ENCODE measurements around the gene ELL. TPM values are rescaled to one million over a fixed set of nuclear protein-coding genes. Genes with fewer than 3 reads are reported as not detected.

ELL gene
- total RNA-seq, 1 donor: 28.8 TPM

DNA sequence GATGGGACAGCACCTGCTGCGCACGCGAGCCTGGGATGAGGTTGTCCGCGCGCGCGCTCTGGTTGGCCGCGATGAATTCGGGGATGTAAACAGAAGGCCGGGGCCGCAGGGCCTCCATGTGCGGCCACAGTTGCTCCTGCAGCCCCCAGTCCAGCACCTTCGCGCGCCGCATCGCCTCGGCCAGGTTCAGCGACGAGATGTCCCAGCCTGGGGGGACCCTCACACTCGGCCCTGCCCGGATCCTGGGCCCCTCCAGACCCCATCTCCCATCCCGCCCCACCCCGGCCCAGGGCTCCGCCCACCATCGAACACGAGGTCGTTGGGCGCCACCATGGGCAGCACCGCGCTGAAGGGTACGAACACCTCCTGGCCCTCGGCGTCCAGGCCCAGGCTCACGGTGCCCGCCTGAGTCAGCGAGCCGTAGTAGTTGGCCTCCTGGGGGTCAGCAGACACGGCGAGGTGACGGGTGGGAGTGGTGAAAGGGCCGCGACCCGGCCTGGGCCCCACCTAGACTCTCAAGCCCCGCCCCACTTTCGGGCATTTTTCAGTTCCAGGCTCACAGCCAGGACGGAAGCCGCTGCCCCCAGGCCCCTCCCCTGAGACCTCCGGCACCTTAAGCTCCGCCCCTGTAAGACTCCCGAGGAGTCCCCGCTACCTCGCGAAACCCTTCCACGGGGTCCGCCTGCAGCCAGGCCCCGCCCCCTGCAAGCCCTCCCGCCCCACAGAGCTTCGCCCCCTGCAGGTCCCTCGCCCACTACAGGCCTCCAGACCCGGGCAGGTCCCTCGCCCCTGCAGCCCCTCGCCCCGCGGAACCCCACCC lies 85.0 kb downstream of the ELL start:
- DNase-seq (ENCODE audit: low read depth in 2 of 3, low spot score in 2 of 3): peak in 2 of 3 donors; percentile 92 to 94

DNA sequence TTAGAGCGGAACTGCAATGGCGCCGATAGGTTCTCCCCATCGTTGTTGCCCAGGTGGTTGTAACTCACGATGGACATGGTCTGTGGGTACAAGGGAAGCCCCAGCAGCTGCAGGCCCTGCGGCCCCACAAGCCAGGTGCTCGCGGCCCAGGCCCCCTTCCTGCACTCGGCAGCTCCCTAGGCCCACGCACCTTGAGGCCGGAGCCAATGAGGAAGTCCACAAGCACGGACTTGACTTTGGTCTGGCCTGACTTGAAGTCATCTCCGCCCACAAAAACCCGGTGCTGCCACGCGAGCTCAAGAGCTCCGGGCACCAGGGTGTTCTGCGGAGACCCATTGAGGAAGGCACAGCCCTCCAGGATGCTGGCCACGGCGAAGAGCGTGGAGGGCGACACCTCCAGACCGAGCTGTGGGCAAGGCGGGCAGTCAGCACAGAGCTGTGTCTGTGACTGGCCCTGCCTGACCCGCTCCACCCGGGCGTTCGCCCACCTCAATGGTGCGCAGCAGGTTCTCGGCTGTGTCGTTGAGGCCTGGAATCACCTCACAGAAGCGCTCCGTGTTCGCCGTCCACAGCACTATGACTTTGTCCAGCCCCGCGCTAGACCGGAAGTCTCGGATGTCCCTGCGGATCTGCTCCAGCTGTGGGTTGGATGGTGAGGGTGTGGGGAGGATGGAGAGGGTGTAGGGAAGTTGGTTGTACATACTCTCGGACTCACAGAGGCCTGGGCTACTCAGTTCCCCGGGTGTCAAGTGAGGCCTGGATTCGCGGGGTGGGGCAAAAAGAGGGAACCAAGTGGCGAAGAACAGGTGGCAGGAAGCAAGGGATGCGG lies 85.8 kb downstream of the ELL start:
- no peak for DNase-seq (ENCODE audit: low read depth in 2 of 3, low spot score in 2 of 3)

DNA sequence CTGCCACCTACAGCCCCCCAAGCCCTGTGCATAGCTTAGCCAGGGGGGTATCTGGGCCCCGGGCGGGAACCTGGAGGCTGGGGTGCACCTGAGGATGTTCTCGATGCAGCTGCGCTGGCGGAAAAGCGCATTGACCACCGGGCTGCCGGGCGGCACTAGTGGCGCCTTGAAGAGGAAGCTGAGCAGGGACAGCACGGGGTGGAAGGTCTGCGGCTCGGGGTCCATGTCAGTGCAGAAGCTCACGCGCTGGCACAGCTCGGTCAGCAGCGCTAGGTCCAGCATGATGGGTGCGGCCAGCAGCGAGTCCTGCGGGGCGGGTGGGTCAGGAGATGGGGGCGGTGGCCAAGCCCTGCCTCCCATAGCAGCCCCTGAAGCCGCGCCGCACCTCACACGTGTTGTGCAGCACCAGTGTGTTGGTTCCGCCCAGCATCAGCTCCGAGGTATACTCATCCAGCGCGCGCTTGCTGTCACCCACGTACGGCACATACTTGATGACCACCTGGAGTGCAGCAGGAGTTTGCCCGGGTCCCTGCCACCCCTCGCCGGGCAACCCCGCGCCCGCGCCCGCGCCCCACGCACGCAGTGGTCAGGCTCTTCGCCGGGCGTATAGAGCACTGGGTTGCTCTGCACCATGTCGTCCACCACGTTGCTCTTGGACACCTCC lies 86.6 kb downstream of the ELL start:
- DNase-seq (ENCODE audit: low read depth in 2 of 3, low spot score in 2 of 3): no peak

DNA sequence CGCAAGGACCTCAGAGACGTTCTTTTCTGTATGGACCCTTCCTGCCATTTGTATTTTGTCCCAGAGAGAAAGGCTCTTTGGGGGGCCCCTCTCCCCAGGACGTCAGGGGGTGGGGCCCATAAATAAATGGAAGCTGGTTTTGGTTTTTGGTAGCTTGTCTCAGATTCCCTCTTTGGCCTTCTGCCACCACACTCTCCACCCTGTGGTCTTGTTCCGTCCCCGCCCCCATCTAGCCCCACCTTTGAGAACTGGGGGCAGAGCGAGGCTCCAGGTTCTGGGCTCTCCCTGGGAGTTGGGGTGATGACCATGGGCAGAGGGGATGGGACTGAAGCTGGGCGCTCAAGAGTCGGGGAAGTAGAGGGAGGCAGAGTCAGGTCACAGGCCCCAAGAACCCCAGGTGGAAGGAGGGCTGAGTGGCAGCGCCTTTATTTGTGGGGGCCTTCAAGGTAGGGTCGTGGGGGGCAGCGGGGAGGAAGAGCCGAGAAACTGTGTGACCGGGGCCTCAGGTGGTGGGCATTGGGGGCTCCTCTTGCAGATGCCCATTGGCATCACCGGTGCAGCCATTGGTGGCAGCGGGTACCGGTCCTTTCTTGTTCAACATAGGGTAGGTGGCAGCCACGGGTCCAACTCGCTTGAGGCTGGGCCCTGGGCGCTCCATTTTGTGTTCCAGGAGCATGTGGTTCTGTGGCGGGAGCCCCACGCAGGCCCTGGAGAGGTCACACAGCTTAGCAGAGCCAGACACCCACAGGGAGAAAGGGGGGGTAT lies 87.3 kb downstream of the ELL start:
- no peak for DNase-seq (ENCODE audit: low read depth in 2 of 3, low spot score in 2 of 3)

DNA sequence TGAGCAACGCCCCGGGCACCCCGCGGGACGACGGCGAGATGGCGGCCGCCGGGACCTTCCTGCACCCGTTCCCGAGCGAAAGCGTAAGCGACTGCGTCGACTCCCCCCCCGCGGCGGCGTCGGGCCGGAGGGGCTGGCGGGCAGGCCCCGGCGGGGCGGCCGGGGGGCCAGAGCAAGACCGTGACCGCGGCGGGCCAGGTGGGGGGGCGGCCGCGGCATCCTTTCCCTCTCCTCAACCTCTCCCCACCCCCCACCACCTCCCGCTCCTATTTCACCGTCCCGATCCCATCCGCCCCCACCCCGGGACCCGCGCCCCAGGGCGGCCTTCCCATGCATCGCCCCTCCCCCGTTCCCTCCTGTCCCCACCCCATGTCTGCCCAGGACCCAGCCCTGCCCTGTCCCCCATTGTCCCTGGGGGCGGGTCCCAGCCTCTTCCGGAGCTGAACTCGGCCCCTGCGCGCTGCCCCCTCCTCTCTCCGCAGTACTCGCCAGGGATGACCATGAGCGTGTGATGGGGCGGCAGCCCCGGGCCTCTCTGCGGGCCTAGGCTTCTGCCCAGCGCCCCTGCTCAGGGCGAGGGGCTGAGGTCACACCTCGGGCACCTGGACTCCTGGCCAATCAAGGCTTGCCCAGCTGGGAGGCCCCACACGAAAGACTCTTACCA lies 88.0 kb downstream of the ELL start:
- no peak for DNase-seq (ENCODE audit: low read depth in 2 of 3, low spot score in 2 of 3)

DNA sequence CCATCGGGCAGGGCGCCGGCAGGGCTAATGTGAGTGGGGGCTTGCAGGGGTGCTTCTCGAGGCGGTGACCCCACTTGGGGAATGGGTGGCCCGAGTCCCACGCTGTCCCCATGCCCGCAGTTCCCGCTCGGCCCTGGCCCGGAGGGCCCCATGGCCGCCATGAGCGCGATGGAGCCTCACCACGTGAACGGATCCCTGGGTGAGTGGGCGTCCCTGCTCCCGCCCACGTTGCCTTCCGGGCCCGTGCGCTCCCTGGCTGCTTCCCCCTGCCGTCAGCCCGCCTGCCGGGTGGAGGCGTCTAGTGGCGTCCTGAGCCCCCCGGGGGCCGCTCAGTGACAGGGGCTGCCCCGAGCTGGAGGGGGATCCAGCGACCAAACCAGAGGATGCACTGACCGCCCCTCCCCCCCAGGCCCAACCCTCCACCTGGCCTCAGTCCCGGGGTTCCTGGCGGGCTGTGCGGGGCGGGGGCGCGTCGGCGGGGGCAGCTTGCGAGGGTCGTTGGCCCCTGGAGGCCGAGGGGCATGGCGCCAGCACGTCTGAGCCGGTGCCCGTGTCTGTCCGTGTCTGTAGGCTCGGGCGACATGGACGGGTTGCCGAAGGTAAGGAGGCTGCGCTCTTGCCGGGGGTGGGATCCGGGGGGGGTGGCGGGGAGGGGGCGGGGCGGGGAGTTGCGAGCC lies 88.7 kb downstream of the ELL start:
- DNase-seq (ENCODE audit: low read depth in 2 of 3, low spot score in 2 of 3): peak in 2 of 3 donors; percentile 69 to 78

DNA sequence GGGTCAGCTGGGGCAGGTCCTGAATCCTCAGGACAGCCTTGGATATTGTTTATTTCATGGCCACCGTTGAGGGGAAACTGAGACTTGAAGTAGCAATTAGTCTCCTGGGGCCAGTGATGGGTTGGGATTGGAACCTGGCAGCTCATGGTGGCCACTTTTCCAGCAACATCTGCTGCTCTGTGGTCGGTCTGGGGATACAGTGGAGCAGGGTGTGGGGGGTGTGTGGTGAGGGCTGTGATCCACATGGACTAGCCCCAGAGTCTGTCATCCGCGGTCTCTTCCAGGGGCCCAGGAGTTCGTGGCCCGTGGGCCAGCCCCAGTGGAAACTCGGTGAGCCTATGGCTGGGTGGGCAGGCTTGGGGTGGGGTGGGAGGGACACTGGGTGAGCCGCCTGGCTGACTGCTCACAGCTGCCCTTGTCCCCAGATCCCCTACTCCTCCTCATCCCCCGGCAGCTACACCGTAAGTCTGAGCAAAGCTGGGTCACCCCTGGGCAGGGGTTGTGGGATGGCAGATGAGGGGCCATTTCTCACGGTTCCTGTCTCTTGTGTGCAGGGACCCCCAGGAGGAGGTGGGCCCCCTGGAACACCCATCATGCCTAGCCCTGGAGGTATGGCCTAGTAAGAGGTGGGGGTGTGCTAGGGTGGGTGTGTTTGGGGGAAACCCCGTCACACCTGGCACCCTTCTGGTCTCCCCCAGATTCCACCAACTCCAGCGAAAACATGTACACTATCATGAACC lies 89.4 kb downstream of the ELL start:
- no peak for DNase-seq (ENCODE audit: low read depth in 2 of 3, low spot score in 2 of 3)

DNA sequence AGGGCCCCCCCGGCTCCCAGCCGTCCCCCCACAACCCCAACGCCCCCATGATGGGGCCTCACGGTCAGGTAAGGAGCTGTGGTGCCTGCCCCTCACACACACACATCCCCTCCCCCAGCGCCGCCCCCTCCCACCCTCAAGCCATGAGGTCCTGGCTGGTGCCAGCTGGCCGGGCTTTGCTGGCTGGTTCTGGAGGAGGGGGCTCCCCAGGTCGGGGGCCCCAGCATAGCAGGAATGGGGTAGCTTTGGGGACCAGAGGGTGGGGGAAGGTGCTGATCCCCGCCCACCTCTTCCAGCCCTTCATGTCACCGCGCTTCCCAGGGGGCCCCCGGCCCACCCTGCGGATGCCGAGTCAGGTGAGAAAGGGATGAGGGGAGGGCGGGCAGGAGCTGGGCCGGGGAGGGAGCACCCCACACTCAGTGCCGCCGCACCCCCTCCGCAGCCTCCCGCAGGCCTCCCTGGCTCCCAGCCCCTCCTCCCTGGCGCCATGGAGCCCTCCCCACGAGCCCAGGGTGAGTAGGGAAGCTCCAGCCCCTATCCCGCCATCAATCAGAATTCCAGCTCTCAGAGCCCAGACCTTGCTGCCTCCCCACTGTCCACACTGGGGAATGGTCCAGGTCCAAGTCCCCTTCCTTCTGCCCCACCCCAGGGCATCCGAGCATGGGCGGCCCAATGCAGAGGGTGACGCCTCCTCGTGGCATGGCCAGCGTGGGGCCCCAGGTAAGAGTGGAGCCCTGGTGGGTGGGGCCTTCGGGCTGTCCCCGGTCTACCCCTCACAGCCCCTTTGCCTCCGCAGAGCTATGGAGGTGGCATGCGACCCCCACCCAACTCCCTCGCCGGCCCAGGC lies 90.3 kb downstream of the ELL start:
- no peak for DNase-seq (ENCODE audit: low read depth in 2 of 3, low spot score in 2 of 3)

DNA sequence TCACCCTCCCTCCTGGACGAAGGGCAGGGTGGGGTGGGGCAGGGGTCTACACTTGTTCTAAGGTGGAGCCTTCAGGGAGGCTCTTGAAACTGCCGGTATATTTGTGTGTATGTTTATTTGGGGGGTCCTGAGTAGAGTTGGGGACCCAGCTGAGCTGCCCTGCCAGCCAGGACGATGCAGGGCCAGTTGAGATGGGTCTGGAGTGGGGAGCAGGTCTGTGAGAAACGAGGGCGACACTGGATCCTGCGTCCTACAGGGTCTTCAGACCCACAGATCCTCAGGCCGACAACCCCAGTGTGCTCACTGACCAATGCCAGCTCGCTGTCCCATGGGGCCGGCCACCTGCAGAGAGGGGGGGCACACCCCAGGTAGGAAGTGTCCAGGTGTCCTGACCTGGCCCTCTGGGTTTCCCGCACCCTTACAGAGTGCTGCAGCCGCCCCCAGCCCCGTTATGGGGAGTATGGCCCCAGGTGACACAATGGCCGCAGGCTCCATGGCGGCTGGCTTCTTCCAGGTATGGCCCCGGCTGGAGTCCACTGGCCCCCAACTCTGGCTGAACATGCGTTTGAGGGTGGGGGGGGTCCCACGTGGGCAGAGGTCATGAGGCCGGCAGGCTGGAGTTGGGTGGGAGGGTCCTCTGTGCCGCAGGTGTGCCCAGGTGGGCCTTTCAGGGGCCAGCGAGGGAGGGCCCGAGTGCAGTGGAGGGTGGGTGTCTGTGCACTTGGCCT lies 91.3 kb downstream of the ELL start:
- DNase-seq (ENCODE audit: low read depth in 2 of 3, low spot score in 2 of 3): no peak

DNA sequence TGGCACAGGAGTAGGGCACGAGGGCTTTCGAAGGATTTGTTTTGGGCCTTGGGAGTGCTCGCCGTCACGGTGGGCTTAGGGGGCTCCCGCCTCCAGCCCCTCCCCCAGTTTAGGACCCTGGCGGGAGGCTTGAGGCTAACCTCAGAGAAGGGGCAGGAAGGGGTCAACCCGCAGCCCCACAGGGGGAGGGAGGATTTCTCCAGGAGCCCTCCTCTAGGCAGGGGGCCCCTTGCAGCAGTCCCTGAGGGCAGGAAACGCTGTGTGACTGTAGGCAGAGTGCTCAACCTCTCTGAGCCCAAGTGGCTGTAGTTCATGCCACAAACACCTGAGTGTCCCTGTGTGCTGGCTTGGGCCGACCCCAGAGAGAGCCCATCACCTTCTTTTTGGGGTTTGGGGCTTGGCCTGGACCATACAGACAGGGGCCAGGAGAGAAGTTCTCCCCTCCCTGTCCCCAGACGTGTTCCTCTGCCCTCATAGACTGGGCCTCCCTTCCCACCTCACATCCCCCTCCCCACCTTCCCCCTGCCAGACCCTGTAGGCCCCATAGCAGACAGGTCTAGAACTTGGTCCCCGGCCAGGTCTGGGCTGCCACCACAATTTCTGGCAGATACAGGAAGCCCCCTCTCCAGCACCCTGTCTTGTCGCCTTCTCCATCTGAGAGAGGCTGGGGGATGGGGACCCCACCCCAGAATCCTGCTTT lies 92.0 kb downstream of the ELL start:
- no peak for DNase-seq (ENCODE audit: low read depth in 2 of 3, low spot score in 2 of 3)

DNA sequence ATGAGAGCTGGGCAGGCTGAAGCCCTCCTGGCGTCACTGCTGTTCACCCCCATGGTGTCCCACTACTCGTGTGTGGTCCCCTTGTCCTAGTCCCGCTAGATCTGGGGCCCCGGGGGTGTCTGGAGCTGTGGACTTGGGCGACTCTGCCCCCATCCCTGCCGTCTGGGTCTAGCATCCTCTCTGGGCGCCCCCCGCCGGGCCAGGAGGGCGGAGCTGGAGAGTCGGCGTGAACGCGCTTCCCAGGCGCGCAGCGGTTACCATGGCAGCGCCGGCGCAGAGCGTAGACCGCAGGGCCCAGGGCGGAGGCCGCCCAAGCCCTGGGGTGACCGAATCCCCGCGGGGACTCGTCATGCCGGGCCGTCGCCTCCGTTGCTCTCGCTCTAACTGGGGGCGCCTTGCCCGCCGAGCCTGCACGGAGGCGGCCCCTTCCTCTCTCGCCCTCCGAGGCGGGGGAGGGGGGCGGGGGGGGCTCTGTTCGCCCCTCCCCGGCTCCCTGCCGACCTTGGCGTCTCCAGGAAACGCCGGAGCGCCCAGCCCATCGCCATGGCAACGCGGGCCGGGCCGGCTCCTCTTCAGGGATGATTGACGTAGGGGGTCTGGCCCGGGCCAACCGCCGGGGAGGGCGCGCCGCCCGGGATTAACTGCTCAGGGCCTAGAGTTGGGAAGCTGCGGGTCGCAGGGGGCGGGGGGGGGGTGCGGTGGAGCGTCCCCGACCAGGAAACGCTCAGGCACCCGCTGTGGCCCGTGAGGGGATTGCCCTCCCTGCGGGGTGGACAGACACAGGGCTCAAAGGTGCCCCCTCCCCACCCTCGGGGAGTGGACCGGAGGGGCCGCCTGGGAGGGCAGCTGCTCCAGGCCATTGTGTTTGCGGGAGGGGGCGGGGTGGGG lies 92.8 kb downstream of the ELL start:
- peak; percentile 85 to 94 (median 91) for DNase-seq (ENCODE audit: low read depth in 2 of 3, low spot score in 2 of 3)

DNA sequence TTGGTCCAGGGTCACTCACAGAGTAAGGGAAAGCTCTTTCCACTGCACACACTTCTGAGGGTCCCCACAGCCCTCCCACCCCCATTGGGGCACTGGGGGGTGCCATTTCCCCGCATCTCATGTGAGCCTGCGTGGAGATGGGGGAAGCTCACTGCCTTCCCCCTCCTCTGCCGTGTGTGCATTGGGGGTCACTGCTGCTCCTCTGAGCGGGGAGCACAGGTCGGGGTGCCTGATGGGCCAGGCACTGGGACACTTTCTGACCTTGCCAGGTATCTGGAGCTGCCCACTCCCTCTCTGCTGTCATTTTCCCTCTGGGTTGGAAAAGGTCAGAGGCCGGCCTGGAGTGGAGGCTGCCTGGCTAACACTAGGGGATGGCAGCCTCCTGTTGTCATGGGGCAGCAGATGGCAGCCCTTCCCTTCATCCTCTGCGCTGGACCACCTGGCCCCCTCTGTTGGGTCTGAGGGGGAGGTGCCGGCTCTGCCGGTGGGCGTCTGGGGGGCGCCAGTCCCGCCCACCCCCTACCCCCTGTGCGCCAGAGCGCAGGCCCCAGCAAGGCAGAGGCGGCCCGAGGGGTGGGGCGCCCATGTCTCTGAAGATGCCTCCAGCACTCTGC lies 93.6 kb downstream of the ELL start:
- no peak for DNase-seq (ENCODE audit: low read depth in 2 of 3, low spot score in 2 of 3)

DNA sequence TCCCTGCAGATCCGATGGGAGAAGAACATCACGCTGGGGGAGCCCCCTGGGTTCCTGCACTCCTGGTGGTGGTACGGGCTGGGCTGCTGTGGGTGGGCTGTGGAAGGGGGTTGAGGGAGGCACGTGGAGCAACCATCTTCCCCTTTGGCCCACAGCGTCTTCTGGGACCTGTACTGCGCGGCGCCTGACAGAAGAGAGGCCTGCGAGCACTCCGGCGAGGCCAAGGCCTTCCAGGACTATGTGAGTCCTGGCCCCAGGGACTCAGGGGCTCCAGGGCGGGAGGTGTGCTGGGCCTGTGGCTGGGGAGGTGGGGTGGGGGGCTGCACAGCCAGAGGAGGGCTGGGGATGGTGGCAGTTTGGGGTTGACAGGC lies 94.1 kb downstream of the ELL start:
- no peak for DNase-seq (ENCODE audit: low read depth in 2 of 3, low spot score in 2 of 3)

DNA sequence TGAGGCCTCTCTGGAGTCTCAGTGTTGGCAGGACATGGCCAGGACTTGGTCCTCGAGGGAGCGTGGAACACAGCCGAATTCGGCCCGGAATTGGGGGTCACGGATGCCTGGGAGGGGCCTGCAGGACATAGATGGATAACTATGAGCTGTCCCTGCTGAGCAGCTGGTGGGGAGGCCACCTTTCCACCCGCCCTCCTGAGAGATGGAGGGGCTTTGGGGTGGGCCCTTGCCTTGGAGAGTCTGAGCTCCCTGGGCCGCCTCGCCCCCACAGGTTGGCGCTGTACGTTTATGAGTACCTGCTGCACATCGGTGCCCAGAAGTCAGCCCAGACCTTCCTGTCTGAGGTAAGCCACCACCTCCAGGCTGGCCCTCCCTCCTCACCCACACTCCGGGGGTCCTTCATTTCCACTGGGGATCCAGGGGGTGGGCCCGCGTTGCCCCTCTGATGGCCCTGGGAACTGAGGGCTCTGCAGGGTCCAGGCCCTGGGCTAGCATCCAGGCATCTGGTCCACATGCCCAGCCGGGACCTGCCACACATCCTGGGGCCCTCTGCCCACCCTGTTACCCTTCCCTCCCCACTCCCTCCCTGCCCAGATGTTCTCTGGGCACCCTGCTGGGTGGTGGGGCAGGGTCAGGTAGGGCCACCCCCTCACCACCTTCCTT lies 94.7 kb downstream of the ELL start:
- DNase-seq (ENCODE audit: low read depth in 2 of 3, low spot score in 2 of 3): no peak

DNA sequence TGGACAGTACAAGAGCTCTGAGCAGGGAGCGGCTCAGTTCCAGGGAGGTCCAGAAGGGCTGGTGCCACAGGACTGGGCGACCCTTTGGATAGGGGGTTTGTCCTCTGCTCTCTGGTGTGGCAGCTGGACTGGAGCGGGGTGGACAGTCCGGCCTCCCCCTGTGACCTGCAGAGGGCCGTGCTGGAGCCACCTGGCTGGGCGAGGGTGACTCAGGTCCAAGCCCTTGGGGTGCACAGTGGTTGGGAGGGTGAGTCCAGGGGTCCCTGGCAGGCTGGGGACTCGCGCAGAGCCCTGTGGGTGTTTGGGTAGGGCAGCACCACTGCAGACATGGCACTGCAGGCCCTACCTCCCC lies 95.5 kb downstream of the ELL start:
- DNase-seq (ENCODE audit: low read depth in 2 of 3, low spot score in 2 of 3): no peak
